ENCODE measurements around the gene MRPL23.
"Not testable (repeated sequence)": the region's sequence is repeated elsewhere in the genome, so short reads cannot be mapped to it uniquely, and the experiment has no call there.

MRPL23 gene

GRCh38 chr11:1936072-1936780, 10.9 kb upstream of the MRPL23 start:
- DNase-seq (ENCODE audit: insufficient read length, low spot score) (no peak), FAIRE-seq (no peak)
- no peak for TF ChIP-seq CTCF (IDR thresholded peaks at IDR 0.05; ENCODE audit: insufficient read depth, missing control alignments)

GRCh38 chr11:1936781-1937615, 10.1 kb upstream of the MRPL23 start:
- FAIRE-seq (no peak), DNase-seq (ENCODE audit: insufficient read length, low spot score) (no peak)
- no peak for TF ChIP-seq CTCF (IDR thresholded peaks at IDR 0.05; ENCODE audit: insufficient read depth, missing control alignments)

- FAIRE-seq (no peak), DNase-seq (ENCODE audit: insufficient read length, low spot score) (no peak)
- no peak for TF ChIP-seq CTCF (IDR thresholded peaks at IDR 0.05; ENCODE audit: insufficient read depth, missing control alignments)
Measured at GRCh38 chr11:1937616-1938342, 9.4 kb upstream of the MRPL23 start.

GRCh38 chr11:1938343-1939005, 8.7 kb upstream of the MRPL23 start:
- FAIRE-seq = no peak
- DNase-seq (ENCODE audit: insufficient read length, low spot score) = no peak
- no peak for TF ChIP-seq CTCF (IDR thresholded peaks at IDR 0.05; ENCODE audit: insufficient read depth, missing control alignments)

GRCh38 chr11:1939006-1939625, 8.0 kb upstream of the MRPL23 start:
- DNase-seq (ENCODE audit: insufficient read length, low spot score) (no peak), FAIRE-seq (no peak)

GRCh38 chr11:1939788-1940187, 7.3 kb upstream of the MRPL23 start:
- FAIRE-seq; DNase-seq (ENCODE audit: insufficient read length, low spot score): not testable (repeated sequence)

More at GRCh38 chr11:1939006-1939625, 8.0 kb upstream of the MRPL23 start:
- TF ChIP-seq CTCF (IDR thresholded peaks at IDR 0.05; ENCODE audit: insufficient read depth, missing control alignments) = no peak
